DMS79 (cell line): Measurements from ENCODE around the gene POC1B.
"Not testable (repeated sequence)": the region's sequence is repeated elsewhere in the genome, so short reads cannot be mapped to it uniquely, and the experiment has no call there.

Experiments used
- DNase-seq: peaks from one replicate; lab custom pipeline; 2025; lab: John Stamatoyannopoulos, UW

POC1B gene

GRCh38 chr12:89464974-89465592, 60.8 kb downstream of the POC1B start:
- DNase-seq = no peak

- DNase-seq = peak; percentile 23
Measured at GRCh38 chr12:89461649-89462612, 63.9 kb downstream of the POC1B start.

GRCh38 chr12:89461190-89461589, 64.7 kb downstream of the POC1B start:
- no peak for DNase-seq

GRCh38 chr12:89459279-89459678, 66.6 kb downstream of the POC1B start:
- DNase-seq = not testable (repeated sequence)

GRCh38 chr12:89456565-89456964, 69.3 kb downstream of the POC1B start:
- no peak for DNase-seq

- no peak for DNase-seq
Measured at GRCh38 chr12:89454080-89454848, 71.6 kb downstream of the POC1B start.

- no peak for DNase-seq
Measured at GRCh38 chr12:89453121-89453978, 72.5 kb downstream of the POC1B start.

- DNase-seq = no peak
Measured at GRCh38 chr12:89451841-89452251, 74.0 kb downstream of the POC1B start.

- no peak for DNase-seq
Measured at GRCh38 chr12:89450907-89451306, 74.9 kb downstream of the POC1B start.

GRCh38 chr12:89448951-89449371, 76.9 kb downstream of the POC1B start:
- DNase-seq = no peak

GRCh38 chr12:89448526-89448925, 77.3 kb downstream of the POC1B start:
- no peak for DNase-seq

GRCh38 chr12:89439941-89440340, 85.9 kb downstream of the POC1B start:
- DNase-seq = no peak

- no peak for DNase-seq
Measured at GRCh38 chr12:89437231-89437630, 88.6 kb downstream of the POC1B start.

- DNase-seq = no peak
Measured at GRCh38 chr12:89436062-89436461, 89.8 kb downstream of the POC1B start.

- no peak for DNase-seq
Measured at GRCh38 chr12:89433634-89434033, 92.2 kb downstream of the POC1B start.

GRCh38 chr12:89432396-89432795, 93.5 kb downstream of the POC1B start:
- DNase-seq = no peak

GRCh38 chr12:89429528-89429927, 96.3 kb downstream of the POC1B start:
- no peak for DNase-seq

- no peak for DNase-seq
Measured at GRCh38 chr12:89427508-89428156, 98.2 kb downstream of the POC1B start.

GRCh38 chr12:89424846-89425245, 101.0 kb downstream of the POC1B start:
- no peak for DNase-seq

GRCh38 chr12:89424389-89424788, 101.5 kb downstream of the POC1B start:
- no peak for DNase-seq
